ENCODE measurements around the gene ALOX15. TPM values are rescaled to one million over a fixed set of nuclear protein-coding genes. Genes with fewer than 3 reads are reported as not detected.
A peak's percentile ranks its signal among the peaks of the same experiment; 100 is the strongest.
"Not testable (repeated sequence)": the region's sequence is repeated elsewhere in the genome, so short reads cannot be mapped to it uniquely, and the experiment has no call there.

ALOX15 gene
- 0.14 TPM in 1 of 2 replicates, not detected in the other for total RNA-seq

- TF ChIP-seq, protein P1, sequence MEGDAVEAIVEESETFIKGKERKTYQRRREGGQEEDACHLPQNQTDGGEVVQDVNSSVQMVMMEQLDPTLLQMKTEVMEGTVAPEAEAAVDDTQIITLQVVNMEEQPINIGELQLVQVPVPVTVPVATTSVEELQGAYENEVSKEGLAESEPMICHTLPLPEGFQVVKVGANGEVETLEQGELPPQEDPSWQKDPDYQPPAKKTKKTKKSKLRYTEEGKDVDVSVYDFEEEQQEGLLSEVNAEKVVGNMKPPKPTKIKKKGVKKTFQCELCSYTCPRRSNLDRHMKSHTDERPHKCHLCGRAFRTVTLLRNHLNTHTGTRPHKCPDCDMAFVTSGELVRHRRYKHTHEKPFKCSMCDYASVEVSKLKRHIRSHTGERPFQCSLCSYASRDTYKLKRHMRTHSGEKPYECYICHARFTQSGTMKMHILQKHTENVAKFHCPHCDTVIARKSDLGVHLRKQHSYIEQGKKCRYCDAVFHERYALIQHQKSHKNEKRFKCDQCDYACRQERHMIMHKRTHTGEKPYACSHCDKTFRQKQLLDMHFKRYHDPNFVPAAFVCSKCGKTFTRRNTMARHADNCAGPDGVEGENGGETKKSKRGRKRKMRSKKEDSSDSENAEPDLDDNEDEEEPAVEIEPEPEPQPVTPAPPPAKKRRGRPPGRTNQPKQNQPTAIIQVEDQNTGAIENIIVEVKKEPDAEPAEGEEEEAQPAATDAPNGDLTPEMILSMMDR (conservative IDR thresholded peaks at IDR 0.05; ENCODE audit: low read depth, low read length), result no peak
- no peak within 1 kb of the TSS for H3K4me3 ChIP-seq (ENCODE audit: low read depth, low read length)
- DNase-seq (ENCODE audit: low read depth), result no peak
Measured at GRCh38 chr17:4641297-4642195, at the start of gene ALOX15. TSS of gene ALOX15 (minus strand) at chr17:4641678. CDS start at chr17:4641651, 27 bp downstream.

- H3K4me3 ChIP-seq (ENCODE audit: low read depth, low read length), result no peak overlapping the region
- TF ChIP-seq, protein P1 (conservative IDR thresholded peaks at IDR 0.05; ENCODE audit: low read depth, low read length), result no peak
- no peak for DNase-seq (ENCODE audit: low read depth)
Measured at GRCh38 chr17:4690745-4691144, 49.3 kb upstream of the ALOX15 start.

- not testable (repeated sequence) for H3K4me3 ChIP-seq (ENCODE audit: low read depth, low read length); DNase-seq (ENCODE audit: low read depth)
Measured at GRCh38 chr17:4689872-4690271, 48.4 kb upstream of the ALOX15 start.

DNA sequence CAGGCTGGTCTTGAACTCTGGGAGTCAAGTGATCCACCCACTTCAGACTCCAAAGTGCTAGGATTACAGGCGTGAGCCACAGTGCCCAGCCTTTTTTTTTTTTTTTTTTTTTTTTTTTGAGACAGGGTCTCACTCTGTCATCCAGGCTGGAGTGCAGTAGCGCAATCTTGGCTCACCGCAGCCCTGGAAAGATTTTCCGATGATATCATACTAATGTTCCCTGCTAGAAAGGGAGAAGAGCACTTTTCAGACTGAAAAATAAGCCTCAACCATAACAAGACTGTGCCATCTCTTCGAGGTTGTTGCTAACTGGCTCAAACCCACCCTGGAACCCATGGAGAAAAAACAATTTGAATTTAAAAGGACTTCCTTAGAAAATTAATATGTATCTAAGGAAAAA is 42.3 kb upstream of the ALOX15 start:
- DNase-seq (ENCODE audit: low read depth), result not testable (repeated sequence)

DNA sequence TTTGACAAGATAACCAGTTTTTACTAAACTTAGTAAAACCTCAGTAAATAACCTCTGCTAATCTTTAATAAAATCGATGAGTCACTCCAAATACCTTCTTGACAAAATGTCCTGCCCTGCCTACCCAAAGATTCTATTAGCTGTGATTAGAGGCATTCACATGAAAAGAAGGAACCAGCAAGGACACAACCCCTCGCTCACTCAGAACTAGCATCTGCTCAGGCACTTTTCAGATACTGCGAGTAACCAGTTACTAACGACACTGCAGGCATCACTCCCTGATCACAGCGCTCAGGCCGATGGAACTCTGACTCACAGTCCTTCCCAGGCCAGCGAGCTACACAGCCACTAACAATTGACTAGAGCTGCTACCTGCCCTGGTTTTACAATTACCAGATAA is 38.2 kb upstream of the ALOX15 start:
- TF ChIP-seq, protein P1 (conservative IDR thresholded peaks at IDR 0.05; ENCODE audit: low read depth, low read length), result no peak
- peak; percentile 76 for DNase-seq (ENCODE audit: low read depth)
- H3K4me3 ChIP-seq (ENCODE audit: low read depth, low read length), result no peak overlapping the region

More for the DNA sequence above, 42.3 kb upstream of the ALOX15 start:
- not testable (repeated sequence) for H3K4me3 ChIP-seq (ENCODE audit: low read depth, low read length)

- DNase-seq (ENCODE audit: low read depth), result peak; percentile 79
- no peak overlapping the region for H3K4me3 ChIP-seq (ENCODE audit: low read depth, low read length)
- TF ChIP-seq, protein P1 (conservative IDR thresholded peaks at IDR 0.05; ENCODE audit: low read depth, low read length), result no peak
Measured at GRCh38 chr17:4678448-4679026, 37.1 kb upstream of the ALOX15 start.

GRCh38 chr17:4676791-4677190 is 35.3 kb upstream of the ALOX15 start:
- DNase-seq (ENCODE audit: low read depth), result no peak
- TF ChIP-seq, protein P1 (conservative IDR thresholded peaks at IDR 0.05; ENCODE audit: low read depth, low read length), result no peak
- H3K4me3 ChIP-seq (ENCODE audit: low read depth, low read length), result no peak overlapping the region

DNA sequence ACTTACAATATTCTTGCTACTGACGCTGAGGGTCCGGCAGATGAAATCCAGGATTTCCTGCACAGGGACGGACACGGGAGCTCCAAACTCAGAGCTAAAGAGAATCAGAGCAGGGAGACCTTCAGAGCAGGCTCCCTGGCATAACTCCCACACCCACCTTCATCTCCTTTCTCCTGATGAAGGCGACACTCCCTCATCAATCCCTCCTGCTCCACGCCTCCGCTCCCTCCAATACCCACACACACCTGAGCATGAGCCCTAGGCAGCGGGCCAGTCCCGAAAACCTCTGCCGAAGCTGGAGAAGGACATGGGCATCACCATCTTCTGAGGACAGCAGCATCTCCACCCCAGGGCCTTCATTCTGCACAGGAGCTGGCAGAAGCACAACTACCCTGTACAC is 34.3 kb upstream of the ALOX15 start:
- DNase-seq (ENCODE audit: low read depth), result no peak
- TF ChIP-seq, protein P1 (conservative IDR thresholded peaks at IDR 0.05; ENCODE audit: low read depth, low read length), result no peak
- no peak overlapping the region for H3K4me3 ChIP-seq (ENCODE audit: low read depth, low read length)

Measured in epithelial cell of proximal tubule (primary cell).